HG03521 (cell line): ENCODE results near the gene DNAH11.
"Not testable (repeated sequence)": the region's sequence is repeated elsewhere in the genome, so short reads cannot be mapped to it uniquely, and the experiment has no call there.

Experiments used
- ATAC-seq: cut with Tn5 transposase; IDR thresholded peaks from one replicate; pipeline ENCODE4 v1.9.1; 2021; ENCODE audit warnings: mild to moderate bottlenecking, moderate library complexity; ENCODE audit not compliant: unreplicated experiment

DNAH11 gene

DNA sequence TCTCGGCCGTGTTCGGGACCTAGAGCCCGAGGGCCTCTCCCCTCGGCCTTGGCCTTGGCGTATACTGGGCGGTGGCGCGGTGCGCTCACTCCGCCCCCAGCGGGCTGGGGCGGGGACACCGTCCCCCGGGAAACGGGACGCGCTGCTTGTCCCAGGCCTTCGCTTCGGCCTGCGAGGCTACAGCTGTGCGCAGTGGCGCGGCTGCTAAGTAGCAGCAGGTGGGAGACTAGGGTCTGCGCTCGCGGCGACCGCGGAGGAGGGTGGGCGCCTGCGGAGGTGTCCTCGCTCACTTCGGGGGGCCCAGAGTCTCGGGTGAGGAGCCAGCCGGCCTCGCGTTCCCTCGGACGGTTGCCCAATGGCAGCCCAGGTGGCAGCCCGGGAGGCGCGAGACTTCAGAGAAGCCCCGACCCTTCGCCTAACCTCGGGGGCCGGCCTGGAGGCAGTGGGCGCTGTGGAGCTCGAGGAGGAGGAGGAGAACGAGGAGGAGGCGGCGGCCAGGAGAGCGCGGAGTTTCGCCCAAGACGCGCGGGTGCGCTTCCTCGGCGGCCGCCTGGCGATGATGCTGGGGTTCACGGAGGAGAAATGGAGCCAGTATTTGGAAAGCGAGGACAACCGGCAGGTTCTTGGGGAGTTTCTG, at the start of gene DNAH11:
DNAH11 (plus strand) TSS at position 149 of the 637 bp plus-strand sequence; CDS start at position 356, 207 bp downstream.
- peak; percentile 60 for ATAC-seq

DNA sequence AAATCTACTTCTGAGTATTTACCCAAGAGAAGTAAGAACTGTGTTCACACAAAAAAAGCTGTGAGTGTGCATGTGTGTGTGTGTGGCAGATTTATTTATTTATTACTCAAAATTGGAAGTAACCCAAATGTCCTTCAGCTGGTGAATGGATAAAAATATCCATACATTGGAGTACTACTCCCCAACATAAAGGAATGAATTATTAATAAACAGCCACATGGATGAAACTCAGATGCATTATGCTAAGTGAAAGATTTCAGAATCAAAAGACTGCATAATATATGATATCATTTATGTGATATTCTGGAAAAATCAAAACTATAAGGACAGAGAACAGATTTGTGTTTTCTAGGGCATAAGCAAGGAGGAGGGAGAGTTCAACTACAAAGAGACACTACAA, 47.1 kb upstream of the DNAH11 start:
- ATAC-seq: no peak

DNA sequence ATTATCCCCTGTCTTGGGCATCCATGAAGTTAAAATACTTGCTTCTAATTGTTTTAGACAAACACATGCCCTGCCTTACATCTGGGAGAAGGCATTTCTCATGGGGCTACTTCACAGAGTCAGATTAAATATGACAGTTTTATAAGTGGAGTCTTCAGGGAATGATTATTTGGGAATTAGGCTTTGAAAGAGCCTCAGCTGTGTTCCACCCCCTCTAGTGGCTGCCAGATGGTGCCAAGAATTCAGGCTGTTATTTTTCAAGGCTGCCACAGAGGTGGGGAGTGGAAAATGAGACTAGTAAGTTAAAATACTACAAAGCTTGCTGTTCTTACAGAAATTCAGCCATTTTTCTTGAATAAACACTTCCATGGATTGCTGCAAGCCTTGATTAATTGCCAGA, 45.8 kb upstream of the DNAH11 start:
- ATAC-seq: no peak

- ATAC-seq: no peak
These were observed 42.6 kb upstream of the DNAH11 start for GRCh38 chr7:21500117-21500832.

DNA sequence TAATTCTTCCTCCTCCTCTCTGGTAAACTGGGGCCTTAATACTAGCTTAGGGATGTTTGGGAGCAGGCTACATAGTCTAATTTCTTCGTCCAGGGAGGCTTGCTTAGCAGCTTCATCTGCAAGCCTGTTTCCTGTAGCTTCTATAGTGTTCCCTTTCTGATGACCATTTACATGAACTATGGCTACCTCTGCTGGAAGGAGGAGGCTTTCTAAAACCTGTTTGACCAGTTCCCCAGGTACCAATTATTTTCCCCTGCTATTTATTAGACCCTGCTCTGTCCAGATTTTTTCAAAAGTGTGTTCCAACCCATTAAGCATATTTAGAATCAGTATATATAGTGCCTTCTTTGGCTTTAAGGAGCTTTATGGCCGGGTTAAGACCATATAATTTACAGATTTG, 38.8 kb upstream of the DNAH11 start:
- no peak for ATAC-seq

GRCh38 chr7:21507627-21508343, 35.1 kb upstream of the DNAH11 start:
- ATAC-seq: no peak

- ATAC-seq: no peak
These were observed 34.3 kb upstream of the DNAH11 start for GRCh38 chr7:21508538-21508937.

GRCh38 chr7:21514062-21514461, 28.8 kb upstream of the DNAH11 start:
- ATAC-seq: no peak

DNA sequence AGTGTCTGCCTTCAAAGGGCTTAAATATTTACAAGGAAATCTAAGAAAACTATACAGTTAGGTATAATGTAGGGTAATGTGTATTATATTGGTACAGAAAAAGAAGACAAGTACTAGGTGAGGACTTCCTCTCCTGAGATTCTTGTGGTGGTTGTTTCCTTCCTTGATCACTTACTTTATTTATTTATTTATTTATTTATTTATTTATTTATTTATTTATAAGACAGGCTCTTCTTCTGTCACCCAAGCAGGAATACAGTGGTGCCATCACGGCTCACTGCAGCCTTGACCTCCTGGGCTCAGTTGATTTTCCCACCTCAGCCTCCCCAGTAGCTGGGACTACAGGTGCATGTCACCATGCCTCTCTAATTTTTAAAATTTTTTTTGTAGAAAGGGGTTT, 18.2 kb upstream of the DNAH11 start:
- ATAC-seq: no peak

DNA sequence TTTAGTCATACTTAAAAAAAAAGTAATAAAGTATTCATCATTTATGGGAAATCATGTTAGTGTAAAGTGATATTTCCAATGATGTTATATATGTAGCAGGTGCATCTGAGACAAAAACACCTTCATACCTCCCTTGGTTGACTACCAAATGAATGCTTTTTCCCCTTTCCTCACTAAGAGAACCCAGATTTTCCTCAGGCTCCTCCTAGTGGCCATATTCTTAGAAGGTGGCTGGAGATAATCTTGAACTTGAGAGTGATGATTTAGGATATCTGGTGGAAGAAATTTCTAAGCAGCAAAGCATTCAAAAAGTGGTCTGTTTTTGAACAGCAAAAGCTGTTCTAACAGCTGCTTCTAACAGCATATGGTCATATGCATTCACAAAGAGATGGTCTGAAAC, 16.8 kb upstream of the DNAH11 start:
- ATAC-seq: no peak

GRCh38 chr7:21526448-21526847, 16.4 kb upstream of the DNAH11 start:
- ATAC-seq: no peak

DNA sequence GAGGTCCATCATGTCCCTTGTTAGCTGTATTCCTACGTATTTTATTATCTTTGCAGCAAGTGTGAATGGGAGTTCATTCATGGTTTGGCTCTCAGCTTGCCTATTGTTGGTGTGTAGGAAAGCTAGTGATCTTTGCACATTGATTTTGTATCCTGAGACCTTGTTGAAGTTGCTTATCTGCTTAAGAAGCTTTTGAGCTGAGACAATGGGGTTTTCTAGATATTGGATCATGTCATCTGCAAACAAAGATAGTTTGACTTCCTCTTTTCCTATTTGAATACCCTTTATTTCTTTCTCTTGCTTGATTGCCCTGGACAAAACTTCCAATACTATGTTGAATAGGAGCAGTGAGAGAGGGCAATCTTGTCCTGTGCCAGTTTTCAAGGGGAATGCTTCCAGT, 10.4 kb upstream of the DNAH11 start:
- not testable (repeated sequence) for ATAC-seq

DNA sequence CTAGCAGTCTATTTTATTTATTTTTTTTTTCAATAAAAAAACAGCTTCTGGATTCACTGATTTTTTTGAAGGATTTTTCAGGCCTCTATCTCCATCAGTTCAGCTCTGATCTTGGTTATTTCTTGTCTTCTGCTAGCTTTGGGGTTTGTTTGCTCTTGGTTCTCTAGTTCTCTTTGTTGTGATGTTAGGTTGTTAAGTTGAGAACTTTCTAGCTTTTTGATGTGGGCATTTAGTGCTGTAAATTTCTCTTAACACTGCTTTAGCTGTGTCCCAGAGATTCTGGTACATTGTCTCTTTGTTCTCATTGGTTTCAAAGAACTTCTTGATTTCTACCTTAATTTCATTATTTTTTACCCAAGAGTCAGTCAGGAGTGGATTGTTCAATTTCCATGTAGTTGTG, 9.2 kb upstream of the DNAH11 start:
- ATAC-seq: not testable (repeated sequence)

DNA sequence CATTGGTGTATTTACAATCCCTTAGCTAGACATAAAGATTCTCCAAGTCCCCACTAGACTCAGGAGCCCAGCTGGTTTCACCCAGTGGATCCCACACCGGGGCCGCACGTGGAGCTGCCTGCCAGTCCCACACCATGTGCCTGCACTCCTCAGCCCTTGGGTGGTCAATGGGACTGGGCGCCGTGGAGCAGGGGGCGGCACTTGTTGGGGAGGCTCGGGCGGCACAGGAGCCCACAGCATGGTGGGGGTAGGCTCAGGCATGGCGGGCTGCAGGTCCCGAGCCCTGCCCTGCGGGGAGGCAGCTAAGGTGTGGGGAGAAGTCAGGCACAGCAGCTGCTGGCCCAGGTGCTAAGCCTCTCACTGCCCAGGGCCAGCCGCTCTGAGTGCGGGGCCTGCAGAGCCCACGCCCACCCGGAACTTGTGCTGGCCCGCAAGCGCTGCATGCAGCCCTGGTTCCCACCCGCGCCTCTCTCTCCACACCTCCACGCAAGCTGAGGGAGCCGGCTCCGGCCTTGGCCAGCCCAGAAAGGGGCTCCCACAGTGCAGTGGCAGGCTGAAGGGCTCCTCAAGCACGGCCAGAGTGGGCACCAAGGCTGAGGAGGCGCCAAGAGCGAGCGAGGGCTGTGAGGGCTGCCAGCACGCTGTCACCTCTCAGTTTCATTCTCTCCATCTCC, 6.3 kb upstream of the DNAH11 start:
- not testable (repeated sequence) for ATAC-seq

- no peak for ATAC-seq
These were observed 3.8 kb upstream of the DNAH11 start for GRCh38 chr7:21538936-21539495.

DNA sequence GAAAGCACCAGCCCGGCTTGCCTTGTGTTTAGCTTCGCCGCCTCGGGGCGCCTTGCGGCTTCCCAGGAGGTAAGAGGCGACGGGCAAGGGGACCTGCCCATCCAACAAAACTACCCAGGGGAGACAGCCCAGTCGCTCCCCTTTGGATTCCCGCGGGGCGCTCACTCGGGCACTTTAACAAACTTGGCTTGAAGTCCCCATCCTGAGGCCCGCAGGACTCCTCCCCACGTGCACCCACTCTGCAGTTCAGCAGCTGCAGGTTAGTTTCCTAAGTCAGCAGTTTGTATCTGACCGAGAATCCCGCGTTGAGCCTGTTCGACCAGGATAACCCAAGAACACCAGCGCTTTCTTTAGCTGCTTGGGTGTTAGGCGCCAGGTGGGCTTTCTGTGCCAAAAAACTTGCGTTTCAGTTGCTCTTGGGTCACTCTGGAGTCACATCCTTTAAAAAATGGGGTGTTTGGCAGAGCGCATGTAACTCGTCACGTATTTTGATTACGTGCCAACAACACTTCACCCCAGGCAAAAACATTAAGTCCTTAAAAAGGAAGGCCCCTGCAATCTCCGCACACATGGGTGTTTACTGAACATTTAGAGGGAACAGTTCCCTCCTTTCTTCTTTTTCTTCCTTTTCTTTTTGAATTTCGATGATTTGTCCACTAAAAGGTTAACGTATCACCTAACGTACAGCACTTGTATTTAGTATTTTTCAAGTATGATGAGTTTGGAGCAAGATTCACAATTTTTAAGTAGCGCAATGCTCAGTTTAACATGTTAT, 876 bp downstream of the DNAH11 start:
- ATAC-seq: peak; percentile 18

DNA sequence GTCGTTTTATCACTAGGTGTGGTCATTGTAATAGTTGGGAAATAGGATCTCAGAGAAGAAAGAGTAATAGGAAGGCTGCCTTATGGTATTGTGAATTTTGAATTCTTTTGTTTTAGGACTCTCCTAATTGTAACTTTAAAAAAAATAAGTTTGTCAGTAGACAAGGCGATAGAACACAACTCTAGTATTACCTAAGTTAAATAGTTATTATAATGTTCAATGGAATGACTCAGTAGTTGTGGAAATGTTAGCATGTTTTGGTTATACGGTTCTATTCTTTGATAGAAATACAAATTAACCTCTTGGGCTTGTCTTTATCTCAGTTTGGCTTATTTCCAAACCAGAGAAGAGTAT, 1.4 kb downstream of the DNAH11 start:
- ATAC-seq: no peak

DNA sequence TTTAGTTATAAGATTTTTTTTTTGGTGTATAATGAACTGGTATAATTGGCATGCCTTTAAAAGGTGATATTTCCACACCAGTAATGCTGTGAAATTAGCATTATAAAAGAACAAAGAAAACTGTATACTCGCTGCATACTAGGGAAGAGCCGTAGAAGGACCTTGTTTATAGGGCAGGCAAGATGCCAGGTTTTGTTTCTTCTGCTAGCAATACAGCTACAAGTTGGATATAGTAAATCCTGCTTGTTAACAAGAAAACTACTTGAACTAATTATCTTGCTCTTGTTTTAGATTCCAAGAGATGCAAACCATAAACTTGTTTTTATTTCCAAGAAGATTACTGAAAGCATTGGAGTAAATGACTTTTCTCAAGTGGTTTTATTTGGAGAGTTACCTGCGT, 1.9 kb downstream of the DNAH11 start:
- no peak for ATAC-seq

DNA sequence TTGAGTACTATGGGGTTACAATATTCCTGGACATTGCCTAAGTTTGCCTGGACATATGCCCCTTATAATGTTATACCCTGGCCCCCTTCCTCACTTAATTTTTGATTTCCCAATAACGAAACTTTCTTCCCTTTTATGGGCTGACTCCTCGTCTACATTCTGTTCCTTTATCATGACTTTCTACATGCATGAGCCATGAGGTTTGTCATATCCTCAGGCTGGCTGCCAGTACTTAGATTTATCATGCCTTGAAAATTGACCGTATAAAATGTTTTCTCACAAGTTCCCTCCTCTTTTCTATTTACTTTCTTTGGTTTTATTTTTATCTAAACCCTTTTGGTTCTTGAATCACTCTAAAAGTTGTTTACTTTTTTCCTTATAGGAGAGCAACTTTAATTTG, 4.7 kb downstream of the DNAH11 start:
- ATAC-seq: no peak

DNA sequence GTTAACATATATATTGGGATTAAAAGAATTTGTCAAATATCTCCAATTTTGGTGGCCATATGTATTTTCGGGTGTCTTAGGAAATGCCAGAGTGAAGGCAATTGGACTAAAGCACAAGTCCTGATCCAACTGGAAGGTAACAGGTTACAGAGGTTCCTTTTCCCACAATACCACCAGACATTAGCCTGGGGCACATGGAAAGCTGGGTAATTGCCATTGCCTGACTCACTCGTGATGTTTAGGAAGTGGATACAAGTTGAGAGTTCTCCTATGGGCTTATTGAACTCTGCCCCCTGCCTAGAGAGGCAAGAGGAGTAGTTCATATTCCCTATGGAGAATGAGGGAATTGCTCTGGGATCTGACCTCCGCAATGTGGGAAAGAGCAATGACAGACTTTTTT, 5.7 kb downstream of the DNAH11 start:
- ATAC-seq: no peak

DNA sequence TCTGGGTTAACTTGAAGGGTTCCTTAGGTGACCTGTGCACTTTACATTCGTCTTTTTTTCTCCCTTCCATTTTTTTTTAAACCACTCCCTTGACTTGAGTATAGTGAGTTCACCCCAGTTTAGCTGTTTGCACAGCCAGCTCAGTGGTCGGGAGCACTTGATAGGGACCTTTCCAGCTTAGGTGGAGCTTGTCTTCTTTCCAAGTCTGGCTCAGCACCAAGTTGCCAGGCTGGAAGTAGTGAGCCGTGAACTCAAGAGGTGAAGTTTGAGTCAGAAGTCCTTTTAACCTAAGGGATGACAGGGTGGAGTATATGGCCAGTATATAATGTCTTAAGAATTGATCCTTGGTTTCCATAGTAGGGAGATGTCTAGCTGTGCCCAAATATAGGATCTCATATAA, 7.2 kb downstream of the DNAH11 start:
- ATAC-seq: no peak
